ENCODE measurements around the gene BMP8B. TPM values are rescaled to one million over a fixed set of nuclear protein-coding genes. Genes with fewer than 3 reads are reported as not detected.
"Not testable (repeated sequence)": the region's sequence is repeated elsewhere in the genome, so short reads cannot be mapped to it uniquely, and the experiment has no call there.

The BMP8B gene, protein sequence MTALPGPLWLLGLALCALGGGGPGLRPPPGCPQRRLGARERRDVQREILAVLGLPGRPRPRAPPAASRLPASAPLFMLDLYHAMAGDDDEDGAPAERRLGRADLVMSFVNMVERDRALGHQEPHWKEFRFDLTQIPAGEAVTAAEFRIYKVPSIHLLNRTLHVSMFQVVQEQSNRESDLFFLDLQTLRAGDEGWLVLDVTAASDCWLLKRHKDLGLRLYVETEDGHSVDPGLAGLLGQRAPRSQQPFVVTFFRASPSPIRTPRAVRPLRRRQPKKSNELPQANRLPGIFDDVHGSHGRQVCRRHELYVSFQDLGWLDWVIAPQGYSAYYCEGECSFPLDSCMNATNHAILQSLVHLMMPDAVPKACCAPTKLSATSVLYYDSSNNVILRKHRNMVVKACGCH
- total RNA-seq: 0.10 TPM

- ATAC-seq: peak; percentile 84
- peak; percentile 51 for DNase-seq (ENCODE audit: low spot score)
Measured at GRCh38 chr1:39788758-39789570, at the start of gene BMP8B. Gene BMP8B, minus strand, starts transcription at chr1:39788865. Its CDS starts 380 bp downstream, at chr1:39788485.

DNA sequence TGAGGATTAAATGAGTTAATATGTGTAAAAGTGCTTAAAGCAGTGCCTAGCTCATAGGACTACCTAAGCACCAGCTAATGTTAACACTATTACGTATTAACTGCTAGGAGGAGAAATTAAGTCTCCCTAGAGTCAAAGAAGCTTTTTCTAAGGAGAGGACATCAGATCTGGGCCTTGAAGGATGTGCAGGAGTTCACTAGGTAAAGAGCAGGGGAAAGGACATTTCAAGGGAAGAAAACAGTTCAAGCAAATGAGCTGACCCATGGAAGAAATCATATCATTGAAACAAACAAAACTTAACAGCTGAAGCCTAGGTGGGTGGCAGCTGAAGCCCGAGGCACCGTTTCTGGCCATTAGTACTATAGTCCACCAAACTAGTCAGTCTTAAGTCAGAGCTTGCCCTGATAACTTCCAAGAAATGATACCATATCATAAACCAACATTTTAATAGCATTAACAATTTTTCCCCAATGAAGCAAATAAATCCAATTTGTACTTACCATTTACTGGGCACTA, 48.0 kb upstream of the BMP8B start:
- ATAC-seq (no peak), DNase-seq (ENCODE audit: low spot score) (no peak)

DNA sequence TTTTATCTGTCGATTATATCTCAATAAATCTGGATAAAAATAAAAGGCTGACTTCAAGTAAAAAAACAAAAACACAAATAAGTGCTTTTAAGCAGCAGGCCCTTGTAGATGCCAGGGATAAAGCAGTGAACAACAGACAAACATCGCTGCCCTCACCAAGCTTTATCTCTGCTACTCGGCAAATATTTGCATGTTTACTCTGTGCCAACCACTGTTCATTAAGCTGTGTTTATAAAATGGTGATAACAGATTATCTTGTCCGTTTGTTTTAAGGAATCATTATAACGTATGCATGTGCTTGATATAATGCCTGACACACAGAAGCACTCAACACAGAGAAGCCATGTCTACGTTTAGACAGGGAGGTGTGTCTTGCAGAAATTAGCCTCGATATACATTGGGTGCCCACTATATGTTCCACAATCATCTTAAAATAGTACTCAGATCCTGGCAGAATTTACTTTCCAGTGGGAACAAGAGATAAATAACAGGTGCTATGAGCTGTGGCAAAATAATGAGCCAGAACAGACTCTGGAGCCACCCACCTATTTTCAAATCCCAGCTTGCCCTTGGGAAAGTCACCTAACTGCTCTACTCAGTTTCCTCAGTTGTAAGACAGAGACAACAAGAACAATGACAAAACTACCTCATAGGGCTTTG, 47.4 kb upstream of the BMP8B start:
- DNase-seq (ENCODE audit: low spot score): no peak
- peak; percentile 26 for ATAC-seq

DNA sequence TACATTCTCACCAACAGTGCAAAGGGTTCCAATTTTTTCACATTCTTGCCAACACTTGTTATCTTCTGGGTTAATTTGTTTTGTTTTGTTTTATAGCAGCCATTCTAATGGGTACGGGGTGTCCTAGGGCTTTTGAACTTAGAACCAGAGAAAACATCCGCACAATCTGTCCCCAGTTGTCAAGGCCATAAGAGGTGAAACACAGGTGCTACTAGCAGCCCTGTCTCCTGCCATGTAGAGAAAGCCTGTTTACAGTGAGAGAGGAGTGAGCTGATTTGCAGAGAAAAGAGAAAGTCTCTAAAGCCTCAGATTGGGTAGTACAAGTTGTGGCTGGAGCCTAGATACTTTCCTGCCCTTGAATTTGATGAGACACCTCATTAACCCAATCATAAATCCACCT, 46.4 kb upstream of the BMP8B start:
- DNase-seq (ENCODE audit: low spot score) (no peak), ATAC-seq (peak; percentile 44)

DNA sequence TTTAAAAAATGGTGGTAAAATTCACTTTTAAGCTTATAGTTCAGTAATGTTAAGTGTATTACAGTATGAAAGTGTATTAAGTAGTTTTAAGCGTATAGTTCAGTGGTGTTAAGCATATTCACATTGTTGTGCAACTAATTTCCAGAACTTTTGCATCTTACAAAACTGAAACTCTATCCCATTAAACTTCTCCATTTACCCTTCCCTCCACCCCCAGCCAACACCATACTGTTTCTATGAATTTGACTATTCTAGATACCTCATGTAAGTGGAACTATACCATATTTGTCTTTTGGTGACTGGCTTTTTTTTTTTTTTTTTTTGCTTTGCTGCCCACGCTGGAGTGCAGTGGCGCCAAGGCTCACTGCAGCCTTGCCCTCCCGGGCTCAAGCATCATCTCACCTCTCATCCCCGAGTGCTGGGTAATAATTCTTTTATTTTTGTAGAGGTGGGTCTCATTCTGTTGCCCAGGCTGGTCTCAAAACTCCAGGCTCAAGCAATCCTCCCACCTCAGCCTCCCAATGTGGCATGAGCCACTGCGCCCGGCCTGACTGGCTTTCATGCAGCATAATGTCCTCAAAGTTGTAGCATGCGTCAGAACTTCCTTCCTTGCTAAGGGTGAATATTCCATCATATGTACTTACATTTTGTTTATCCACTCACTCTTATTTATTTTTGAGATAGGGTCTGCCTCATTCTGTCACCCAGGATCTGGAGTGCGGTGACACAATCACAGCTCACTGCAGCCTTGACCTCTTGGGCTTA, 45.1 kb upstream of the BMP8B start:
- ATAC-seq: no peak

GRCh38 chr1:39833121-39833520, 44.5 kb upstream of the BMP8B start:
- no peak for DNase-seq (ENCODE audit: low spot score)
- ATAC-seq: no peak

More for the DNA sequence above, 45.1 kb upstream of the BMP8B start:
- no peak for DNase-seq (ENCODE audit: low spot score)

- ATAC-seq (no peak), DNase-seq (ENCODE audit: low spot score) (no peak)
Measured at GRCh38 chr1:39832294-39832693, 43.6 kb upstream of the BMP8B start.

DNA sequence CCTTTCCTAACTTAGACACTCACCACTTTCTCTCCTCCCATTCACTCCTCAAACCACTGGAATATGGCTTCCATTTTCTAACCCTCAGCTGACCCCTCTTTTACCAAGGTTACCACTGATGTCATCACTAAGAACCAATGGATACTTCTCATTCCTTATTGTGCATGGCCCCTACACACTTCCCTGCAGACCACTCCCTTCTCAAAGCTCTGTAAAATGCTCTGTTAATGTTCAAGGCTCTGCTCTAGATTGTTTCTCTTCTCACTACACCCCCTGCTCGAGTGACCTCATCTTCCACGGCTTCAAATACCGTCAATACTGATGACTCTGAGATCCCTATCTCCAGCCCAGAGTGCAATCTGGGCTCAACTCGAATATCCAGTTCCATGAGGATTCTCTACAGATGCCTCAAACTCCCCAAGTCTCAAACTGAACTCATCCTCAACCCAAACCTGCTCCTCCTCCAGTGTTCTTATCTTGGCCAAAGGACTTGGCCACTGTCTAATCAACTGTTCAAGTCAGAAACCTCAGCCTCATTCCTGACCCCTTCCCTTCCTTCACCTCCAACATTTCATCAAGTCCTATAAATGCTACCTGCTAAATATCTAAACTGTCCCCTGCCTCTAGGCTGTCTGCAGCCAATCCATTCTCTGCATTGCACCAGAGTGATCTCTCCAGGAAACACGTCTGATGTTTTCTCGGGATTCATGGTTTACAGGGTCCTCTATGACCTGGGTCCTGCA, 41.3 kb upstream of the BMP8B start:
- no peak for DNase-seq (ENCODE audit: low spot score)
- no peak for ATAC-seq

GRCh38 chr1:39828734-39829133, 40.1 kb upstream of the BMP8B start:
- ATAC-seq: no peak
- DNase-seq (ENCODE audit: low spot score): no peak

- ATAC-seq; DNase-seq (ENCODE audit: low spot score): not testable (repeated sequence)
Measured at GRCh38 chr1:39828255-39828654, 39.6 kb upstream of the BMP8B start.

DNA sequence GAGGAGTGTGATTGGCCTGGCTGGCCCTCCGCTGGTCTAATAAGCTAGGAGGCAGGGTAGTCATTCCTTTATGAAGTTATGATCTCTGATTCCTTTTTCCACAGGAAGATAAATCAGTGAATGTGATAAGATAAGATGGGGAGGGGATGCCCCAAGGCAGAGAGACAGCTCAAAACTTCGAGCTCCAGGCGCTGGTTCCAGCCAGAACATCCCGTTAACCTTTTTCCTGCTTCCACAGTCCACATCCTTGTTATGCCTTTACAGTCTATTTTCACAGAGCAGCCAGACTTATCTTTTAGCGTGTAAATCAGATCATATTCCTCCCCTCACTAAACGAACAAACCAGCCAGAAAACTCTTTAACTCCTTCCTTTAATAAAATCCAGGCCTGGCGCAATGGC, 38.5 kb upstream of the BMP8B start:
- ATAC-seq (no peak), DNase-seq (ENCODE audit: low spot score) (no peak)

- ATAC-seq: no peak
- DNase-seq (ENCODE audit: low spot score): no peak
Measured at GRCh38 chr1:39826583-39826982, 37.9 kb upstream of the BMP8B start.

- DNase-seq (ENCODE audit: low spot score): peak; percentile 73
- ATAC-seq: peak; percentile 98
Measured at GRCh38 chr1:39825432-39825941, 36.8 kb upstream of the BMP8B start.

DNA sequence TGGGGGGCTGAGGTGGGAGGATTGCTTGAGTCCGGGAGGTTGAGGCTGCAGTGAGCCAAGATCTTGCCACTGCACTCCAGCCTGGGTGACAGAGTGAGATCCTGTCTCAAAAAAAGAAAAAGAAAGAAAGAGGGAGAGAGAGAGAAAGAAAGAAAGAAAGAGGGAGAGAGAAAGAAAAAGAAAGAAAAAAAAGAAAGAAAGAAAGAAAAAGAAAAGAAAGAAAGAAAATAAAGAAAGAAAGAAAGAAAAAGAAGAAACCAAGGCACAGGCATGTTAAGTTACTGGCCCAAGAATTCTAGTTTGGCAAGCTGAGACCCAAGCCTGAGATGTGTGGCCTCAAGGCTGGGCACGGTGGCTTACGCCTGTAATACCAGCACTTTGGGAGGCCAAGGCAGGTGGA, 34.8 kb upstream of the BMP8B start:
- not testable (repeated sequence) for DNase-seq (ENCODE audit: low spot score); ATAC-seq

- DNase-seq (ENCODE audit: low spot score): no peak
- no peak for ATAC-seq
Measured at GRCh38 chr1:39822146-39822545, 33.5 kb upstream of the BMP8B start.

DNA sequence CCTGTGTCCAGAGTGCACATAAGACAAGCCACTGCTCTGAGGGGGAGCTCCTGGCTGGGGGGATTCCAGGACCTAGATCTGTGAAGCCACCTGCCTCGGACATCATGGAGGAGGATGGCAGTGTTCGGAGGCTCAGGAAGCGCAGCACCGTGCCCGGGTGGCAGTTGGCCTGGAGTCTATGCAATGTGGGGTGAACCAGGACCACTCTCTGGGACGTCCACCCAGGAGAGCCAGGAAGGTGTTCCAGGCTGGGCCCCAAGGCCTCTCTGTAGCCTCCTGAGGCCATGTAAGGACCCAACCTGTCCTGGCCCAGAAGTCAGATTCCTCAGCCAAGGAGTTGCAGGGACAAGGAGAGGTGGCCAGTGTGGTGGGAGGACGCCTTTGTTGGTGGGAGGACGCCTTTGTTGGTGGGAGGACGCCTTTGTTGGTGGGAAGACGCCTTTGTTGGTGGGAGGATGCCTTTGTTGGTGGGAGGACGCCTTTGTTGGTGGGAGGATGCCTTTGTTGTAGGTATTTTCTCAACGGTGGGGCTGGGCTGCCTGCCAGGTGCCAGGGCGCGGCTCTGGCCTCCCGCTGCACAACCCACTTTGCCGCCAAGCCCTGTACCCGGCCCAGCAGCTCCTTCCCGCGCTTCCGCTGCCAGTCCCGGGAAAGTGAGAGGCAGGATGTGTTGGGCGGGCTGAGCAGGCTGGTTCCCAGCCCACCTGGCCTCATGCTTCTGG, 30.6 kb upstream of the BMP8B start:
- ATAC-seq (no peak), DNase-seq (ENCODE audit: low spot score) (no peak)

DNA sequence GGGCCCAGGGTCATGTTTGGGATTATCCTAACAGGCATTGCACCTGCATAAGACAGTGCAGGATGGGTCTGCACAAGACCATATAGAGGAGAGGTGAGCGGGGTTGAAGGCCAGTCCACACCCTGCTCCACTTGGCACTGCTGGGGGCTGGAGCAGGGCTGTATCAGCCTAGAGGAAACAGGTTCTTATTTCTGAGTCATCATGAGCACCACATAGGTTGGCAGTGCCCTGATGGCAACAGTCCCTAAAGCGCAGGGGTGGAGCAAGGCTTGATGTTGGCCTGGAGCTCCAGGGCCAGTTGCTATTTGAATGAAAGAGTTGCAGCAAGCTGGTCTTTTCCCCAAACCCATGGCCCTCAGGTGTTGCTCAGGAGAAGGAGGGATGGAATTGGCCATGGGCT, 29.8 kb upstream of the BMP8B start:
- DNase-seq (ENCODE audit: low spot score) (no peak), ATAC-seq (peak; percentile 18)

GRCh38 chr1:39817091-39817932, 28.6 kb upstream of the BMP8B start:
- ATAC-seq: peak; percentile 55
- not testable (repeated sequence) for DNase-seq (ENCODE audit: low spot score)

All from left lobe of liver (tissue), 2 donors.